PC-3 (cell line): ENCODE measurements around the gene UCN2. TPM values are rescaled to one million over a fixed set of nuclear protein-coding genes. Genes with fewer than 3 reads are reported as not detected.

Experiments
- ATAC-seq: fragments of 200-7000 bp; cut with Tn5 transposase; 2 replicates; pipeline ENCODE4 v1.9.1; 2020; ENCODE audit warnings: mild to moderate bottlenecking, moderate library complexity
- BruUV-seq: library from RNA; stranded (reverse); fragments of 400-500 nt; replicated peaks from 2 replicates; lab custom pipeline; 2021; lab: Mats Ljungman, UMichigan
- CTCF ChIA-PET: fragments of 300-600 bp; sonication (Branson Sonifier 250); formaldehyde crosslinking; loops from one replicate; lab custom pipeline; 2022; ENCODE audit warnings: antibody characterized with exemption; lab: Charles Lee
- POLR2A ChIA-PET: fragments of 300-600 bp; sonication (Branson Sonifier 250); formaldehyde crosslinking; loops from one replicate; lab custom pipeline; 2022; ENCODE audit warnings: antibody characterized with exemption; ENCODE audit not compliant: unreplicated experiment; lab: Charles Lee
- DNase-seq: peaks from one replicate; pipeline ENCODE4 v3.0.0-alpha.2; 2015
- H2AFZ ChIP-seq: fragments of 300-600 bp; sonication (generic); 2 replicates; pipeline ENCODE4 v1.6.0; 2016; ENCODE audit warnings: antibody characterized with exemption, low read length
- H3F3A ChIP-seq: fragments of 300-600 bp; sonication (generic); one replicate; pipeline ENCODE4 v1.6.0; 2017; ENCODE audit warnings: antibody characterized with exemption, low read length, control low read depth, mild to moderate bottlenecking; ENCODE audit not compliant: unreplicated experiment
- H3K27ac ChIP-seq: fragments of 300-600 bp; sonication (generic); 2 replicates; pipeline ENCODE4 v1.5.1; 2016; ENCODE audit warnings: mild to moderate bottlenecking, low read length
- H3K27me3 ChIP-seq: fragments of 300-600 bp; sonication (generic); 2 replicates; pipeline ENCODE4 v1.6.1; 2016; ENCODE audit warnings: low read length, mixed read lengths
- H3K36me3 ChIP-seq: fragments of 300-600 bp; sonication (generic); 2 replicates; pipeline ENCODE4 v1.6.1; 2016; ENCODE audit warnings: low read depth, mixed run types, low read length, mixed read lengths
- H3K4me1 ChIP-seq: fragments of 300-600 bp; sonication (generic); 2 replicates; pipeline ENCODE4 v1.5.1; 2016; ENCODE audit warnings: low read length; ENCODE audit not compliant: insufficient read depth
- H3K4me2 ChIP-seq: fragments of 300-600 bp; sonication (generic); 2 replicates; pipeline ENCODE4 v1.6.0; 2016; ENCODE audit warnings: low read length
- H3K4me3 ChIP-seq: fragments of 300-600 bp; sonication (generic); 2 replicates; pipeline ENCODE4 v1.5.1; 2016; ENCODE audit warnings: mild to moderate bottlenecking, low read length, mixed read lengths
- H3K79me2 ChIP-seq: fragments of 300-600 bp; sonication (generic); 2 replicates; pipeline ENCODE4 v1.6.1; 2017; ENCODE audit warnings: low read length, mixed read lengths
- H3K9ac ChIP-seq: fragments of 300-600 bp; sonication (generic); 2 replicates; pipeline ENCODE4 v1.6.0; 2016; ENCODE audit warnings: mild to moderate bottlenecking, low read length
- H3K9me2 ChIP-seq: fragments of 300-600 bp; sonication (generic); replicated peaks from 2 replicates; pipeline ENCODE4 v1.6.1; 2016; ENCODE audit warnings: mixed run types, low read length, mixed read lengths
- H3K9me3 ChIP-seq: fragments of 300-600 bp; sonication (generic); 2 replicates; pipeline ENCODE4 v1.6.1; 2016; ENCODE audit warnings: low read length, mixed read lengths
- H4K20me1 ChIP-seq: fragments of 300-600 bp; sonication (generic); 2 replicates; pipeline ENCODE4 v1.6.1; 2016; ENCODE audit warnings: low read length, mixed read lengths
- CTCF ChIP-seq: fragments of 300-600 bp; sonication (generic); conservative IDR thresholded peaks from 2 replicates; pipeline ENCODE4 v1.5.1; 2017; ENCODE audit warnings: antibody characterized with exemption, low read depth, mild to moderate bottlenecking, low read length
- EZH2 ChIP-seq: fragments of 300-600 bp; sonication (generic); IDR thresholded peaks from one replicate; pipeline ENCODE4 v1.6.1; 2017; ENCODE audit warnings: antibody characterized with exemption, mild to moderate bottlenecking, low read length; ENCODE audit not compliant: unreplicated experiment
- EZH2phosphoT487 ChIP-seq: fragments of 300-600 bp; sonication (generic); IDR thresholded peaks from 2 replicates; pipeline ENCODE4 v1.6.1; 2018; ENCODE audit warnings: mild to moderate bottlenecking, antibody characterized with exemption, low read length, borderline replicate concordance
- intact Hi-C: fragments of 100-400 bp; cut with micrococcal nuclease; formaldehyde crosslinking; loops from 2 replicates; pipeline ENCODE4 v1.9.0; 2023
- total RNA-seq: library from RNA; depleted of rRNA; stranded (reverse); fragments of >200 nt; gene quantifications from 2 replicates; pipeline ENCODE4 v1.2.3, GENCODE V29; 2014

Gene UCN2
- total RNA-seq, 1 experiment from 2014 or later: 0.91 TPM

GRCh38 chr3:48572517-48572916 is 8.9 kb upstream of the UCN2 start:
- H3F3A ChIP-seq: no peaks in the 10 kb centered on the region
- CTCF ChIA-PET: no interaction called here
- POLR2A ChIA-PET: no interaction called here
- TF ChIP-seq CTCF (no peak), EZH2 (no peak), EZH2phosphoT487 (no peak)
- ATAC-seq (no peak), DNase-seq (no peak)
- H3K9me3 ChIP-seq: no peaks in the 10 kb centered on the region
- no peak overlapping the region for H3K4me3 ChIP-seq
- no peaks in the 10 kb centered on the region for H3K27me3 ChIP-seq
- H3K4me2 ChIP-seq: no peak overlapping the region
- no peaks in the 10 kb centered on the region for H4K20me1 ChIP-seq
- intact Hi-C loops: no loop called here
- H3K9ac ChIP-seq: no peak overlapping the region
- no peaks in the 10 kb centered on the region for H3K36me3 ChIP-seq
- no peak overlapping the region for H2AFZ ChIP-seq
- no peak overlapping the region for H3K27ac ChIP-seq
- H3K4me1 ChIP-seq: no peaks in the 10 kb centered on the region
- no TSS peak for BruUV-seq
- no peaks in the 10 kb centered on the region for H3K9me2 ChIP-seq
- H3K79me2 ChIP-seq: no peaks in the 10 kb centered on the region

- no peaks in the 10 kb centered on the region for H3K9me2 ChIP-seq
- BruUV-seq: no TSS peak
- no peak for ATAC-seq
- no peak overlapping the region for H3K4me3 ChIP-seq
- no peak for DNase-seq
- no peaks in the 10 kb centered on the region for H3K4me1 ChIP-seq
- no peak overlapping the region for H3K27ac ChIP-seq
- H3K36me3 ChIP-seq: no peaks in the 10 kb centered on the region
- no peaks in the 10 kb centered on the region for H3K9me3 ChIP-seq
- H3F3A ChIP-seq: no peaks in the 10 kb centered on the region
- H3K9ac ChIP-seq: no peak overlapping the region
- TF ChIP-seq EZH2phosphoT487: no peak
- TF ChIP-seq CTCF: no peak
- ChIA-PET CTCF (no interaction called here), POLR2A (no interaction called here)
- no peaks in the 10 kb centered on the region for H3K79me2 ChIP-seq
- intact Hi-C loops: no loop called here
- no peak overlapping the region for H2AFZ ChIP-seq
- no peaks in the 10 kb centered on the region for H3K27me3 ChIP-seq
- no peak overlapping the region for H3K4me2 ChIP-seq
- H4K20me1 ChIP-seq: no peaks in the 10 kb centered on the region
Observed at GRCh38 chr3:48571938-48572337, 8.4 kb upstream of the UCN2 start.

- H3K27ac ChIP-seq: no peak overlapping the region
- H2AFZ ChIP-seq: no peak overlapping the region
- H3F3A ChIP-seq: no peaks in the 10 kb centered on the region
- DNase-seq (no peak), ATAC-seq (no peak)
- H3K4me2 ChIP-seq: no peak overlapping the region
- H3K4me3 ChIP-seq: no peak overlapping the region
- H3K9ac ChIP-seq: no peak overlapping the region
- ChIA-PET CTCF (no interaction called here), POLR2A (no interaction called here)
- H3K36me3 ChIP-seq: no peaks in the 10 kb centered on the region
- no peaks in the 10 kb centered on the region for H3K27me3 ChIP-seq
- no peaks in the 10 kb centered on the region for H3K79me2 ChIP-seq
- H4K20me1 ChIP-seq: no peaks in the 10 kb centered on the region
- BruUV-seq: no TSS peak
- H3K4me1 ChIP-seq: peaks cover 18% of the 10 kb centered on the region
- H3K9me2 ChIP-seq: no peaks in the 10 kb centered on the region
- no peaks in the 10 kb centered on the region for H3K9me3 ChIP-seq
- TF ChIP-seq EZH2 (no peak), EZH2phosphoT487 (no peak), CTCF (no peak)
- intact Hi-C loops: no loop called here
Observed at GRCh38 chr3:48569808-48570450, 6.3 kb upstream of the UCN2 start.
